ENCODE data around the gene MAST1. TPM values are rescaled to one million over a fixed set of nuclear protein-coding genes. Genes with fewer than 3 reads are reported as not detected.

Gene MAST1
- total and polyA plus RNA-seq, 2 donors (not counting 1 experiment from before 2014, with no cell fraction given) = 0.39 to 1.1 TPM

DNA sequence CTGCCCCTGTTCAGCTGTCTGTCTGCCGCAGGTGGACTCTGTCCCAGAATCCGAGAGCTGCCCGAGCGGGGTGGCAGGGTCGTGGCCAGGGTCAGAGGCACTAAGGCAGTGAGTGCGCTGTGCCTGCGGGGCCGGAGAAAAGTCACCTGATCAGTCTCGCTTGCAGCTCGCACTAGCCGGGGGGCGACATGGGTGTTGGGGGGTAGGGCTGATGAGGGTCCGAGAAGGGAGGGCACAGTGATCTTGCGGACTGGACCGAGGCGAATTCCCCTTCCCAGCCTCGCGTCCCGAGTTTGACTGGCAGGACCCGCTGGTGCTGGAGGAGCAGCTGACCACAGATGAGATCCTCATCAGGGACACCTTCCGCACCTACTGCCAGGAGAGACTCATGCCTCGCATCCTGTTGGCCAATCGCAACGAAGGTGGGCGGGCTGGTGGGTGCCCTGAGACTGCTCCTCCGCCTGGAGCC is 53.3 kb downstream of the MAST1 start:
- Histone ChIP-seq H3K79me2 (ENCODE audit: control insufficient read depth, insufficient read depth, low read length) (peaks cover 13% of the 10 kb centered on the region), H4K20me1 (ENCODE audit: control insufficient read depth, insufficient read depth, low read length, poor library complexity, severe bottlenecking) (peaks cover 6% of the 10 kb centered on the region), H3K9ac (ENCODE audit: low read length) (peak overlapping the region; percentile 75), H3K36me3 (replicated peaks in 1 of 2; ENCODE audit: control extremely low read depth in 1 of 2, control insufficient read depth in 1 of 2, extremely low read depth in 1 of 2, insufficient read depth in 2 of 2, low read length in 1 of 2) (peaks cover 0 to 20% of the 10 kb centered on the region in 2 experiments), H3K27ac (ENCODE audit: low read length in 2 of 2) (peak overlapping the region; percentile 80 to 83), H3K4me3 (ENCODE audit: control extremely low read depth in 1 of 5, extremely low read depth in 1 of 5, insufficient read depth in 1 of 5, low read depth in 2 of 5, low read length in 4 of 5) (peak overlapping the region; percentile 27 to 92 (median 78)), H2AFZ (ENCODE audit: insufficient read depth, low read depth, low read length, poor library complexity, severe bottlenecking) (peak overlapping the region; percentile 69), H3K4me2 (replicated peaks; ENCODE audit: low read depth, low read length, poor library complexity, severe bottlenecking) (peak overlapping the region; percentile 98), H3K27me3 (replicated peaks in 1 of 4; ENCODE audit: control extremely low read depth in 1 of 4, control insufficient read depth in 3 of 4, insufficient read depth in 4 of 4, low read length in 3 of 4) (no peaks in the 10 kb centered on the region), H3K9me3 (ENCODE audit: control extremely low read depth in 1 of 3, control insufficient read depth in 2 of 3, insufficient read depth in 1 of 3, low read length in 2 of 3) (no peaks in the 10 kb centered on the region), H3K4me1 (ENCODE audit: control insufficient read depth in 2 of 2, insufficient read depth in 2 of 2, low read length in 2 of 2) (peaks cover 15 to 19% of the 10 kb centered on the region in 2 donors)
- H3K4me1 Mint-ChIP-seq = peaks cover 27% of the 10 kb centered on the region
- peak overlapping the region; percentile 95 for H3K27ac Mint-ChIP-seq
- H3K4me3 Mint-ChIP-seq = peak overlapping the region; percentile 99
- peak; percentile 48 for DNase-seq
- ChIA-PET CTCF (interaction anchor here (1.0 to 2.6 kb wide), 7 partner anchors 10 to 204 kb away, joined by 3 to 16 read pairs (median 5); partner anchors contain the start of genes DNASE2 and SYCE2), POLR2A (interaction anchor here (0.6 to 2.3 kb wide), 7 partner anchors 10 to 1062 kb away, joined by 3 to 10 read pairs (median 3); partner anchors contain the start of genes CALR, DNASE2 and GADD45GIP1)
- no peak for ATAC-seq (ENCODE audit: low read depth)
- H3K9me3 Mint-ChIP-seq (ENCODE audit: insufficient read depth) = no peaks in the 10 kb centered on the region
- TF ChIP-seq, protein P1, sequence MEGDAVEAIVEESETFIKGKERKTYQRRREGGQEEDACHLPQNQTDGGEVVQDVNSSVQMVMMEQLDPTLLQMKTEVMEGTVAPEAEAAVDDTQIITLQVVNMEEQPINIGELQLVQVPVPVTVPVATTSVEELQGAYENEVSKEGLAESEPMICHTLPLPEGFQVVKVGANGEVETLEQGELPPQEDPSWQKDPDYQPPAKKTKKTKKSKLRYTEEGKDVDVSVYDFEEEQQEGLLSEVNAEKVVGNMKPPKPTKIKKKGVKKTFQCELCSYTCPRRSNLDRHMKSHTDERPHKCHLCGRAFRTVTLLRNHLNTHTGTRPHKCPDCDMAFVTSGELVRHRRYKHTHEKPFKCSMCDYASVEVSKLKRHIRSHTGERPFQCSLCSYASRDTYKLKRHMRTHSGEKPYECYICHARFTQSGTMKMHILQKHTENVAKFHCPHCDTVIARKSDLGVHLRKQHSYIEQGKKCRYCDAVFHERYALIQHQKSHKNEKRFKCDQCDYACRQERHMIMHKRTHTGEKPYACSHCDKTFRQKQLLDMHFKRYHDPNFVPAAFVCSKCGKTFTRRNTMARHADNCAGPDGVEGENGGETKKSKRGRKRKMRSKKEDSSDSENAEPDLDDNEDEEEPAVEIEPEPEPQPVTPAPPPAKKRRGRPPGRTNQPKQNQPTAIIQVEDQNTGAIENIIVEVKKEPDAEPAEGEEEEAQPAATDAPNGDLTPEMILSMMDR (IDR thresholded peaks at IDR 0.05) = no peak
- TF ChIP-seq EZH2 (IDR thresholded peaks at IDR 0.05; ENCODE audit: borderline replicate concordance, insufficient read depth, low read depth, low read length, poor library complexity, severe bottlenecking) = no peak
- intact Hi-C loops (cut with micrococcal nuclease) = loop anchor here (1.0 kb wide), 3 partner anchors 42 to 154 kb away; partner anchors contain the start of genes CALR, FARSA and GET3
- WGBS (ENCODE audit: insufficient coverage) = 10% methylated on average over 26 of the region's 26 CpGs
- H3K27me3 Mint-ChIP-seq = no peaks in the 10 kb centered on the region

DNA sequence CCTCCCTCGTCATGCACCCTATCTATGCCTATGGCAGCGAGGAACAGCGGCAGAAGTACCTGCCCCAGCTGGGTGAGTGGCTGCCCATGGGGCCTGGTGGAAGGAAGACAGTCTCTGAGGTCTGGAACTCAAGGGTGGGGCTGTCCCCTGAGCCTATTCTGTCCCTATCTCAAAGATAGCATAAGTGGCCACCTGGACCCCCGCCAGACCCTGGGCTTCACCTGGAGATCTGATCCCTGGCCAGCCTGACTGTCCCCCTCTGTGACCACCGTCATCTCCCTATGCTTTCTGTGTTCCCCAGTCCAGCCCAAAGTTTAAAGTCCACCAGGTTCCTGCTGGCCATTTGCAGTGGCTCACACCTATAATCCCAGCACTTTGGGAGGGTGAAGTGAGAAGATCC is 55.3 kb downstream of the MAST1 start:
- H3K4me1 Mint-ChIP-seq = peaks cover 27% of the 10 kb centered on the region
- no peak overlapping the region for H3K27ac Mint-ChIP-seq
- H3K27me3 Mint-ChIP-seq = no peaks in the 10 kb centered on the region
- ATAC-seq (ENCODE audit: low read depth) (no peak), DNase-seq (no peak)
- H4K20me1 ChIP-seq (ENCODE audit: control insufficient read depth, insufficient read depth, low read length, poor library complexity, severe bottlenecking) = peaks cover 6% of the 10 kb centered on the region
- H3K27me3 ChIP-seq (replicated peaks in 1 of 4; ENCODE audit: control extremely low read depth in 1 of 4, control insufficient read depth in 3 of 4, insufficient read depth in 4 of 4, low read length in 3 of 4) = no peaks in the 10 kb centered on the region
- no peak overlapping the region for H2AFZ ChIP-seq (ENCODE audit: insufficient read depth, low read depth, low read length, poor library complexity, severe bottlenecking)
- intact Hi-C loops (cut with micrococcal nuclease) = no loop called here
- H3K9ac ChIP-seq (ENCODE audit: low read length) = no peak overlapping the region
- no peak overlapping the region for H3K4me2 ChIP-seq (replicated peaks; ENCODE audit: low read depth, low read length, poor library complexity, severe bottlenecking)
- H3K27ac ChIP-seq (ENCODE audit: low read length in 2 of 2) = no peak overlapping the region
- peak overlapping the region; percentile 64 for H3K4me3 Mint-ChIP-seq
- ChIA-PET POLR2A (no interaction called here), CTCF (no interaction called here)
- no peaks in the 10 kb centered on the region for H3K9me3 Mint-ChIP-seq (ENCODE audit: insufficient read depth)
- TF ChIP-seq, protein P1 (IDR thresholded peaks at IDR 0.05) = no peak
- no peak for TF ChIP-seq EZH2 (IDR thresholded peaks at IDR 0.05; ENCODE audit: borderline replicate concordance, insufficient read depth, low read depth, low read length, poor library complexity, severe bottlenecking)
- H3K79me2 ChIP-seq (ENCODE audit: control insufficient read depth, insufficient read depth, low read length) = peaks cover 13% of the 10 kb centered on the region
- H3K4me3 ChIP-seq (ENCODE audit: control extremely low read depth in 1 of 5, extremely low read depth in 1 of 5, insufficient read depth in 1 of 5, low read depth in 2 of 5, low read length in 4 of 5) = no peak overlapping the region
- no peaks in the 10 kb centered on the region for H3K9me3 ChIP-seq (ENCODE audit: control extremely low read depth in 1 of 3, control insufficient read depth in 2 of 3, insufficient read depth in 1 of 3, low read length in 2 of 3)
- 93% methylated on average over 3 of the region's 5 CpGs for WGBS (ENCODE audit: insufficient coverage)
- peaks cover 0 to 33% of the 10 kb centered on the region in 2 experiments for H3K36me3 ChIP-seq (replicated peaks in 1 of 2; ENCODE audit: control extremely low read depth in 1 of 2, control insufficient read depth in 1 of 2, extremely low read depth in 1 of 2, insufficient read depth in 2 of 2, low read length in 1 of 2)
- H3K4me1 ChIP-seq (ENCODE audit: control insufficient read depth in 2 of 2, insufficient read depth in 2 of 2, low read length in 2 of 2) = peaks cover 15 to 19% of the 10 kb centered on the region in 2 donors
